Endothelial cell (in vitro differentiated cells): ENCODE results near the gene RPS10. TPM values are rescaled to one million over a fixed set of nuclear protein-coding genes. Genes with fewer than 3 reads are reported as not detected.

Experiments used
- DNase-seq: peaks from one replicate; pipeline ENCODE4 v3.0.0; 2021; ENCODE audit warnings: low spot score
- H3K27ac Mint-ChIP-seq: one replicate; pipeline ENCODE4 v1.8.0; 2021; ENCODE audit warnings: mixed read lengths, inconsistent platforms; ENCODE audit not compliant: unreplicated experiment
- H3K27me3 Mint-ChIP-seq: one replicate; pipeline ENCODE4 v1.8.0; 2021; ENCODE audit warnings: mild to moderate bottlenecking, moderate library complexity, mixed read lengths, inconsistent platforms; ENCODE audit not compliant: unreplicated experiment
- H3K36me3 Mint-ChIP-seq: one replicate; pipeline ENCODE4 v1.8.0; 2021; ENCODE audit warnings: mild to moderate bottlenecking, low read depth, mixed read lengths, inconsistent platforms; ENCODE audit not compliant: unreplicated experiment
- H3K4me1 Mint-ChIP-seq: one replicate; pipeline ENCODE4 v1.8.0; 2021; ENCODE audit warnings: mild to moderate bottlenecking, mixed read lengths, inconsistent platforms; ENCODE audit not compliant: unreplicated experiment
- H3K4me3 Mint-ChIP-seq: one replicate; pipeline ENCODE4 v1.8.0; 2021; ENCODE audit warnings: mild to moderate bottlenecking, mixed read lengths, inconsistent platforms; ENCODE audit not compliant: unreplicated experiment
- H3K9me3 Mint-ChIP-seq: one replicate; pipeline ENCODE4 v1.8.0; 2021; ENCODE audit warnings: mixed read lengths, inconsistent platforms; ENCODE audit not compliant: unreplicated experiment
- total RNA-seq: library from RNA; stranded (reverse); fragmentation: NEBNext Ultra II Directional; extraction: Animal tissue kit (Norgen Biotek cat#: 25700); gene quantifications from one replicate; pipeline ENCODE4 v1.2.1, GENCODE V29; 2021; ENCODE audit not compliant: unreplicated experiment
- TF ChIP-seq, protein P1 (sequence below): fragments of 200-600 bp; sonication (generic); IDR thresholded peaks from one replicate; pipeline ENCODE4 v1.5.0; 2021; ENCODE audit warnings: antibody characterized with exemption; ENCODE audit not compliant: unreplicated experiment

RPS10 gene
- total RNA-seq, 1 donor from 2014 or later, result 1,322 TPM

DNA sequence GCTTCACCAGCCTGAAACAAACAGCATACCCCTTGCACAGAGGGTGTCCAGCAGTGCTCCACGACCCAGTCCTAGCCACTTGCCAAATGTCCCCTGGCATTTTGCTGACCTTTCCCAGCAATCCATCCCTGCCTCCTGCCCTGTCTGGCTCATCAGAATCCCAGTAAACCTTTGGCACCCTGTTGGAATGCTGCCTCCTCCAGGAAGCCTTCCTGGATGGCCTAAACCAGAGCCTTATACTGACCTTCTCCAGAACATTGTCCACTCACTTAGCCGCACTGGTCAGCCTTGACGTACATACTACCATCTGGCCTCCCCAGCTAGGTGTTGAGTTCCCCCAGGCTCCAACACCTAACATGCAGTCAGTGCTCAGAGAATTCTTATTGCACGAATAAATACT is 38.0 kb upstream of the RPS10 start:
- Mint-ChIP-seq H3K4me1 (peaks cover 11% of the 10 kb centered on the region), H3K27ac (no peak overlapping the region), H3K27me3 (peaks cover 6% of the 10 kb centered on the region), H3K36me3 (no peaks in the 10 kb centered on the region), H3K4me3 (no peak overlapping the region), H3K9me3 (no peaks in the 10 kb centered on the region)
- TF ChIP-seq, protein P1, sequence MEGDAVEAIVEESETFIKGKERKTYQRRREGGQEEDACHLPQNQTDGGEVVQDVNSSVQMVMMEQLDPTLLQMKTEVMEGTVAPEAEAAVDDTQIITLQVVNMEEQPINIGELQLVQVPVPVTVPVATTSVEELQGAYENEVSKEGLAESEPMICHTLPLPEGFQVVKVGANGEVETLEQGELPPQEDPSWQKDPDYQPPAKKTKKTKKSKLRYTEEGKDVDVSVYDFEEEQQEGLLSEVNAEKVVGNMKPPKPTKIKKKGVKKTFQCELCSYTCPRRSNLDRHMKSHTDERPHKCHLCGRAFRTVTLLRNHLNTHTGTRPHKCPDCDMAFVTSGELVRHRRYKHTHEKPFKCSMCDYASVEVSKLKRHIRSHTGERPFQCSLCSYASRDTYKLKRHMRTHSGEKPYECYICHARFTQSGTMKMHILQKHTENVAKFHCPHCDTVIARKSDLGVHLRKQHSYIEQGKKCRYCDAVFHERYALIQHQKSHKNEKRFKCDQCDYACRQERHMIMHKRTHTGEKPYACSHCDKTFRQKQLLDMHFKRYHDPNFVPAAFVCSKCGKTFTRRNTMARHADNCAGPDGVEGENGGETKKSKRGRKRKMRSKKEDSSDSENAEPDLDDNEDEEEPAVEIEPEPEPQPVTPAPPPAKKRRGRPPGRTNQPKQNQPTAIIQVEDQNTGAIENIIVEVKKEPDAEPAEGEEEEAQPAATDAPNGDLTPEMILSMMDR, result no peak
- no peak for DNase-seq

GRCh38 chr6:34463299-34463698 is 37.4 kb upstream of the RPS10 start:
- no peak overlapping the region for H3K4me3 Mint-ChIP-seq

GRCh38 chr6:34462551-34462971 is 36.7 kb upstream of the RPS10 start:
- Mint-ChIP-seq H3K4me3 (no peak overlapping the region), H3K4me1 (peaks cover 11% of the 10 kb centered on the region), H3K27ac (no peak overlapping the region), H3K9me3 (no peaks in the 10 kb centered on the region), H3K27me3 (peaks cover 6% of the 10 kb centered on the region), H3K36me3 (no peaks in the 10 kb centered on the region)
- TF ChIP-seq, protein P1, result no peak
- no peak for DNase-seq

More at GRCh38 chr6:34463299-34463698, 37.4 kb upstream of the RPS10 start:
- no peak for DNase-seq
- H3K4me1 Mint-ChIP-seq, result peaks cover 11% of the 10 kb centered on the region
- TF ChIP-seq, protein P1, result no peak
- no peaks in the 10 kb centered on the region for H3K36me3 Mint-ChIP-seq
- H3K9me3 Mint-ChIP-seq, result no peaks in the 10 kb centered on the region
- H3K27me3 Mint-ChIP-seq, result peaks cover 6% of the 10 kb centered on the region
- H3K27ac Mint-ChIP-seq, result no peak overlapping the region

DNA sequence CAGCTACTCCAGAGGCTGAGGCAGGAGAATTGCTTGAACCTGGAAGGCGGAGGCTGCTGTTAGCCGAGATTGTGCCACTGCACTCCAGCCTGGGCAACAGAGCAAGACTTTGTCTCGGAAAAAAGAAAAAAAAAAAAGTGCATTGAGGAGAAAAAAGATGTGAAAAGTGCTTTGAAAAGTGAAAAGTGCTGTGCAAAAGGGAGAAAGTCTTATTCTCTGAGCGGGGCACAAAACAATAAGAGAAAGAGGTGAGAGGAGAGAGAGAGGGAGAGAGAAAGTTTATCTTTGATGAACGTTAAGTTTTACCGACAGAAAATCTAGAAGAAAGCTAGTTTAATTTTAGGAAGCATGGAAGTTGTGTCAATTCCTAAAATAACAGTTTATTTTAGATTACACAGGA is 36.1 kb upstream of the RPS10 start:
- H3K27me3 Mint-ChIP-seq, result peaks cover 7% of the 10 kb centered on the region
- no peak for DNase-seq
- TF ChIP-seq, protein P1, result no peak
- peaks cover 11% of the 10 kb centered on the region for H3K4me1 Mint-ChIP-seq
- no peaks in the 10 kb centered on the region for H3K36me3 Mint-ChIP-seq
- no peak overlapping the region for H3K4me3 Mint-ChIP-seq
- no peak overlapping the region for H3K27ac Mint-ChIP-seq
- no peaks in the 10 kb centered on the region for H3K9me3 Mint-ChIP-seq

GRCh38 chr6:34460796-34461507 is 35.1 kb upstream of the RPS10 start:
- Mint-ChIP-seq H3K9me3 (no peaks in the 10 kb centered on the region), H3K4me3 (no peak overlapping the region), H3K36me3 (no peaks in the 10 kb centered on the region), H3K4me1 (peaks cover 11% of the 10 kb centered on the region), H3K27ac (no peak overlapping the region), H3K27me3 (peaks cover 10% of the 10 kb centered on the region)
- TF ChIP-seq, protein P1, result no peak
- no peak for DNase-seq
